DOHH2 (cell line): Measurements from ENCODE around the gene PRR16.

Source experiments
- H3F3A ChIP-seq: fragments of 200-600 bp; sonication (generic), shearing (Covaris generic); 2 replicates; pipeline ENCODE4 v1.6.0; 2016; ENCODE audit warnings: antibody characterized with exemption, mild to moderate bottlenecking; ENCODE audit not compliant: control insufficient read depth, insufficient read depth
- H3K27ac ChIP-seq: fragments of 200-600 bp; sonication (generic); 2 replicates; pipeline ENCODE4 v1.5.1; 2014; ENCODE audit warnings: low read depth, mild to moderate bottlenecking, low read length, moderate library complexity
- H3K27me3 ChIP-seq: fragments of 200-600 bp; sonication (generic); 2 replicates; pipeline ENCODE4 v1.6.1; 2014; ENCODE audit warnings: mild to moderate bottlenecking, low read length, mixed read lengths; ENCODE audit not compliant: control insufficient read depth
- H3K36me3 ChIP-seq: fragments of 200-600 bp; sonication (generic); 2 replicates; pipeline ENCODE4 v1.6.1; 2014; ENCODE audit warnings: mild to moderate bottlenecking, low read length, moderate library complexity, mixed read lengths; ENCODE audit not compliant: control insufficient read depth
- H3K4me1 ChIP-seq: fragments of 200-600 bp; sonication (generic); 2 replicates; pipeline ENCODE4 v1.6.1; 2014; ENCODE audit warnings: mild to moderate bottlenecking, low read length, mixed read lengths; ENCODE audit not compliant: control insufficient read depth
- H3K4me2 ChIP-seq: fragments of 200-600 bp; sonication (generic); 2 replicates; pipeline ENCODE4 v1.6.0; 2014; ENCODE audit warnings: mild to moderate bottlenecking, low read length, moderate library complexity
- H3K4me3 ChIP-seq: fragments of 200-600 bp; sonication (generic); 2 replicates; pipeline ENCODE4 v1.5.1; 2014; ENCODE audit warnings: mild to moderate bottlenecking, low read length, mixed read lengths
- H3K79me2 ChIP-seq: fragments of 200-600 bp; sonication (generic); 2 replicates; pipeline ENCODE4 v1.6.1; 2014; ENCODE audit warnings: mild to moderate bottlenecking, low read length, mixed read lengths; ENCODE audit not compliant: control insufficient read depth
- H3K9me2 ChIP-seq: fragments of 200-600 bp; sonication (generic); replicated peaks from 2 replicates; pipeline ENCODE4 v1.6.1; 2014; ENCODE audit warnings: mild to moderate bottlenecking, low read length, mixed read lengths; ENCODE audit not compliant: control insufficient read depth
- H3K9me3 ChIP-seq: fragments of 200-600 bp; sonication (generic); 2 replicates; pipeline ENCODE4 v1.6.1; 2014; ENCODE audit warnings: antibody characterized with exemption, low read length, mixed read lengths; ENCODE audit not compliant: control insufficient read depth, insufficient read depth
- H4K20me1 ChIP-seq: fragments of 200-600 bp; sonication (generic); 2 replicates; pipeline ENCODE4 v1.6.0; 2014; ENCODE audit warnings: low read depth, mild to moderate bottlenecking, antibody characterized with exemption, low read length, moderate library complexity; ENCODE audit not compliant: control insufficient read depth, insufficient read depth
- CTCF ChIP-seq: fragments of 200-600 bp; sonication (generic); IDR thresholded peaks from one replicate; pipeline ENCODE4 v1.5.1; 2014; ENCODE audit warnings: antibody characterized with exemption, mild to moderate bottlenecking, low read depth, low read length; ENCODE audit not compliant: poor library complexity, severe bottlenecking
- EZH2phosphoT487 ChIP-seq: fragments of 200-600 bp; sonication (generic); IDR thresholded peaks from 2 replicates; pipeline ENCODE4 v1.6.1; 2017; ENCODE audit warnings: borderline replicate concordance, mild to moderate bottlenecking, antibody characterized with exemption, low read length, moderate library complexity, mixed read lengths

PRR16 gene

DNA sequence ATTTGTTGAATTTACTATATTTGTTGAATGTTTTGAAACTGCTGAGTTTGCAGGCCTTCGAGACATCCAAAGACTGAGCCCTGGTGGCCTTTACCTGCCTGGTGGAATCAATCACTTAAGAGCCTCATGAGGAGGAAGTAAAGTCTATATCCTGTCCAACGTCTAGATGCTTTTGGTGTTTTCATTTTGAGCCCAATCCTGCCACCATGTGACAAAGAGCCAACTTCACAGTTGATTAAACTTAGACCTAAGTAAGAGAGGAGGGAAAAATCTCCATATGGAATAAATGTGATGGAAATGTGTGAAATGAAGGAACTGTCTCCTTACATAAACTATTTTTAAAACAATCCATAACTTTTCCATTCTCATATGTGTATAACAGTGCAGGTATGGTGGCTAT is 220.1 kb downstream of the PRR16 start:
- Histone ChIP-seq H3K4me2 (no peak overlapping the region), H3K9me3 (no peaks in the 10 kb centered on the region), H3K27me3 (no peaks in the 10 kb centered on the region), H3K79me2 (no peaks in the 10 kb centered on the region), H3F3A (no peaks in the 10 kb centered on the region), H3K9me2 (no peaks in the 10 kb centered on the region), H3K4me1 (no peaks in the 10 kb centered on the region), H3K27ac (no peak overlapping the region), H3K4me3 (no peak overlapping the region), H3K36me3 (no peaks in the 10 kb centered on the region), H4K20me1 (no peaks in the 10 kb centered on the region)
- TF ChIP-seq EZH2phosphoT487 = no peak
- TF ChIP-seq CTCF = no peak

DNA sequence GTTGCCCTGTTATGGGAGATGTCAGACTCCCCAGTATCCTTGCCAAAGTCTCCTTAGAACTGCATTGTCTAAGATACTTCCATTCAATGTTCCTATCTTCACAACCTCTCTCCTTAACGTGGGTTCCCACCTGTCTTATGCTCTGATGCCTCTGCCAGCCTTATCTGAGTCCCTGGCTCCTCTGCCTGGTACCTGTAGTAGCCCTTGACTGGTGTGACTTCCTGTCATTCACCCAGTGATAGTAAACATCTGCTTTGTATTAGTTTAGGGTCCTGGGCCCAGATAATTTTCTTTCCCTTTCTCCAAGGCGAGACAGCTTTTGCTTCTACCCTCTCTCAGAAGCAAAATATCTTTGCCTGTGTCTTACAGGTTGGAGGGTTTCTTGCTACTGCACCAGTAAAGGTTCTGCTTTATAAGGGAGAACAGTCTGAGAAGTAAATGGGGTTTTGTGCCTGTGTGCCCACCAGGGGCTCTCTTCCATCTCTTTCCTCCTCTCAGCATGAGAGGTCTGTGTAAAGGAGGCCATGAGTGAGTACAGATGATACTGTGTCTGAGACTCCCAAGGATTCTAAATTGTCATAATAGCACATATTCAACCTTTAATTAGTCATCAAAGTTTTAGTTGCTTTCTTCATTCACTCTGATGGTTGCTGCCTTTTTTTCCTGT is 220.8 kb downstream of the PRR16 start:
- H4K20me1 ChIP-seq = no peaks in the 10 kb centered on the region
- no peaks in the 10 kb centered on the region for H3K36me3 ChIP-seq
- no peak overlapping the region for H3K4me3 ChIP-seq
- H3K27ac ChIP-seq = no peak overlapping the region
- no peaks in the 10 kb centered on the region for H3F3A ChIP-seq
- no peak for TF ChIP-seq EZH2phosphoT487
- peak; percentile 21 for TF ChIP-seq CTCF
- no peaks in the 10 kb centered on the region for H3K9me3 ChIP-seq
- no peaks in the 10 kb centered on the region for H3K79me2 ChIP-seq
- H3K4me1 ChIP-seq = no peaks in the 10 kb centered on the region
- no peaks in the 10 kb centered on the region for H3K27me3 ChIP-seq
- H3K4me2 ChIP-seq = no peak overlapping the region
- no peaks in the 10 kb centered on the region for H3K9me2 ChIP-seq

DNA sequence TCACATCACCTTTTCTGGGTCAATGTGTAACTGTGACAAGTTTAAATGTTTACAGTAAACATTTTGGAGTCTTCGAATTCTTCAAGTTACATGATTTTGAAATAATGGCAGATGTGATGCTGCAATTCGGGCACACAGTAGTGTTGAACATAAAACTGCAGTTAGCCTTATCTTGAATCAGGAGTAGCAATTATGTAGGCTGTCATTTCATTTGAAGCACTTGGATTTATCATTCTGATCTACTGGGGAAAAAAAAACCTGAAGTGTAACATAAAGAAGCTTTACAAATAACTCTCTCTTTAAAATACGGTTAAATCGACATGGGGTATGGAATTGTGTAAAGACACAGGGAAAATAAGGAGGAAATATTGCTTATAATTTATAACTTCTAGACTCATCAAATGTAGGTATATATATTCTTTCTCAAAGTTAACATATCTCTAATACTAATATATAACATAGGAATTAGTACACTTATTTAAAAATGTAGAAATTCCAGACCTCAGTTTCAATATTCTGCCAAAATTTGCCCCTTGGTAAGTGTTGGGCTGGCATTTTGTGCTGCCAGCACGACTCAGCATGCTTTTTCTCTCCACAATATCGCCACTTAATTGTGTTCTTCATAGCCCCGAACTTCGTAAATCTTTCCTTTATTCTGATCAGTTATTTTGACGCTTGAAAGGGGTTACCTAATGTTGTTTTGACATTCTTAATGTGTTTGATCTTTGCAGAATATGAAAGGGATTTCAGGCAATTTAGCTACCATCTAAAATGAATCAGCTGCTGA is 226.7 kb downstream of the PRR16 start:
- Histone ChIP-seq H3K27me3 (no peaks in the 10 kb centered on the region), H3K9me2 (no peaks in the 10 kb centered on the region), H3K79me2 (no peaks in the 10 kb centered on the region), H4K20me1 (no peaks in the 10 kb centered on the region), H3K4me3 (no peak overlapping the region), H3F3A (no peaks in the 10 kb centered on the region), H3K27ac (no peak overlapping the region), H3K9me3 (no peaks in the 10 kb centered on the region), H3K4me2 (no peak overlapping the region), H3K4me1 (no peaks in the 10 kb centered on the region), H3K36me3 (no peaks in the 10 kb centered on the region)
- TF ChIP-seq CTCF = no peak
- TF ChIP-seq EZH2phosphoT487 = no peak
